Iris pigment epithelial cell (primary cell): ENCODE measurements around the gene LTF.

Experiments
- DNase-seq: peaks from one replicate; pipeline ENCODE4 v3.0.0-alpha.2; 2011; ENCODE audit warnings: low read depth

The LTF gene

DNA sequence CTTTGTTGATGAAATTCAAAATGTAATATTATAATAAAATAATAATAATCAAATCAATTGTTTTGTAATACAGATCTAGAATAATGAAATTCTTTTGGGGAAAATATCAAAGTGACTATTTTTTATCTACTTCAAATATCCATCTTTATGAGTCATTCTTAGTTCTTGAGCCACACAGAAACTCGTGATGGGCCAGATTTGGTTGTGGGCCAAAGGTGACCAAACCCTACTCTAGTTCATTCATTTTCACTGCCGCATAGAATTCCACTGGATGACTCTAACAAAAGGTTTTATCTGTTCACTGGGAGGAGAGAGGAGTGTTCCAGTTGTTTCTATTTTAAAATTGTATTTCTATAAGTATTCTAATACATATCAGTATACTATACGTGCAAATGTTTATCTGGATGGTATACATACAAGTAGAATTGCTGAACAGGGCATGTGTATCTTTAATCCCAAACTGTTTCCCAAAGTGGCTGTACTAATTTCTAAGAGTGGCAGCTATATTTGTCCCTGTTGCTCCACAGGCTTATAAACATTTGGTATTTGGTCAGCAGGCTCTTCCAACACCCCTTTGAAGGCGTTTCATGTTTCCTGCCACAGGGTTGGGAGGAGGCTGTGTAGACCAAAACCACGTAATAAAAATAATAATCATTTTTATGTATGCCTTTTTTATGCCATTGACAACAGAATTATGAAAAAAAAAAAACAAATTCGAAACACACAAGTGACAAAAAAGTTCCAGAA is 25.8 kb upstream of the LTF start:
- peak; percentile 64 for DNase-seq

DNA sequence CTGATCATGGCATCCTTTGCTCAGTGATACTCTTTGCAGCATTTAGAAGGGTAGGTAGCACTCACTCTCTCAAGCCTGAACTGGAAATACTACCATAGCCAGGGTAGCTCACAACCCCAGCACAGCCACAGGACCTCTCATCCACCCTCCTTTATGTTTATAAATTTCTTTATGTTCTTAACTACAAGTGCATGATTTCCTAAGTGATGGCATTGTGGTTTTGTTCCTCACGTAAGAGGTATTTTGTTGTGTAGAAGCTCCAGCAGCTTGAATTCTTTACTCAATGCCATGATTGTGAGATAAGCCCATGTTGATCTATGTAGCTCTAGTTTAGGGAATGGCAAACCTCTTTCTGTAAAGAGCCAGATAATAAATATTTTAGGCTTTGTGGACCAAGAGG is 25.2 kb upstream of the LTF start:
- peak; percentile 86 for DNase-seq

DNA sequence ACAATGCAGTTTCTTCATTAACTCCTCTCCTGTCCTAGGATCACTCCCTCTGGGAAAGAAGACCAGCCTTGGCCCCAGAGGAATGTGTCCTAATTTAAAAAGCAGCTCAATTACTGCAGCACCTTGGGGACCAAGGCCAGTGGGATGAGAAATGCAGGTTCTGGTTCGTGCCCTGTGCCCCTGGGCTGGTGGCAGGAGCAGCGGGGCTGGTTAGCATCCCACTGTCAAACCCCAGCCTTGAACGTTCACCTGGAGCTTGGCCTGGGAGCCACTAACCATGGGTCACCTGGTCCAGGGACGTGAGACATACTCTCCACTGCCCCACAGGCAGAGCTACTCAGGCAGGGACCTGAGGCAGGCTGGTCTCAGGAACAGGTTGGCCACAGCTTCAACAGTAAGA is 24.7 kb upstream of the LTF start:
- DNase-seq: no peak

DNA sequence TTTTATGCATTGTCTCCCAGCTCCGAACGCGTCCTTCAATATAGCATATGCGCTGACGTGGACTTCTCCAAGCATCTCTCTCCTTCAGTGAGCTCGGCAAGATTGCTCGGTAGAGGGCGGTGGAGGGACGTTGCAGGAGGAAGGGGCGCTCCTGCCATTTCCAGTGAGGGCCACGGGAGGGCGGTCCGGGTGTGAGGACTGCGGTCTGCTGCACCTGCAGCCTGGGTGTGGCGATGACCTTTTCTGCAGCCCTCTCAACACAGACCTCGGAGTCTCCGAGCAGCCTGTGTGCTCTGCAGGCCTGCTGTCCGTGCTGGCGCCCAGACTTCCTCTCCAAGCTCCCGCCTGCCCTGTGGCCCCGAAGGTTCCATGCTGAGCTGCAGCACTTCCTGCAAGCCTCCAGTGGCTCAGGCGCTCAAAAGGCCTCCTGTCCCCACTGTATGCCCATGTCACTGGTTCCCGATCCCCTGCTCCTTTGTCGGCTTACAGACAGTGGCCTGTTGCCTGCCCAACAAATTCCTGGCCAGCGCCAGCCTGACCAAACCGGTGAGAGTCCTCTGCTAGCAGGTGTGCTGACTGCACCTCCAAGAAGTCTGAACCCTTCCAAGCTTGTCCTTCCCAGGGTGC is 24.1 kb upstream of the LTF start:
- peak; percentile 89 for DNase-seq

DNA sequence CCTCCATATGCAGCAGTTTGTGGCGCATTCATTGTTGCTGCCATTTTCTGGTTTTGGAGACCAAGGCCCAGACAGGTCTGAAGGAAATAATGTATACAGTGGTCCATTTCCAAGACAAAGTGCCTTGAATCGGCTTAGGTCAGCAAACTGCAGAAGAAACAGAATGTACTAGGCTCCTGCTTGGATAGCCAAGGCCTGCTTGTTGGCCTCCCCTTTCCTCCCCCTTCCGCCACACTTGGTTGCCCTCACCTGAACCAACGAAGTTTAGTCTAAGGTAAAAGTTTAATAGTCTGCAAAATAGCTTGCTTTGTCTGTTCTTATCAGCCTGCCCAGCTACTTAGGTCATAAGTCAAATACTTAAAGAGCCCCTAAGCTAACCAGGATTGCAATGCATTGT is 21.1 kb upstream of the LTF start:
- no peak for DNase-seq

DNA sequence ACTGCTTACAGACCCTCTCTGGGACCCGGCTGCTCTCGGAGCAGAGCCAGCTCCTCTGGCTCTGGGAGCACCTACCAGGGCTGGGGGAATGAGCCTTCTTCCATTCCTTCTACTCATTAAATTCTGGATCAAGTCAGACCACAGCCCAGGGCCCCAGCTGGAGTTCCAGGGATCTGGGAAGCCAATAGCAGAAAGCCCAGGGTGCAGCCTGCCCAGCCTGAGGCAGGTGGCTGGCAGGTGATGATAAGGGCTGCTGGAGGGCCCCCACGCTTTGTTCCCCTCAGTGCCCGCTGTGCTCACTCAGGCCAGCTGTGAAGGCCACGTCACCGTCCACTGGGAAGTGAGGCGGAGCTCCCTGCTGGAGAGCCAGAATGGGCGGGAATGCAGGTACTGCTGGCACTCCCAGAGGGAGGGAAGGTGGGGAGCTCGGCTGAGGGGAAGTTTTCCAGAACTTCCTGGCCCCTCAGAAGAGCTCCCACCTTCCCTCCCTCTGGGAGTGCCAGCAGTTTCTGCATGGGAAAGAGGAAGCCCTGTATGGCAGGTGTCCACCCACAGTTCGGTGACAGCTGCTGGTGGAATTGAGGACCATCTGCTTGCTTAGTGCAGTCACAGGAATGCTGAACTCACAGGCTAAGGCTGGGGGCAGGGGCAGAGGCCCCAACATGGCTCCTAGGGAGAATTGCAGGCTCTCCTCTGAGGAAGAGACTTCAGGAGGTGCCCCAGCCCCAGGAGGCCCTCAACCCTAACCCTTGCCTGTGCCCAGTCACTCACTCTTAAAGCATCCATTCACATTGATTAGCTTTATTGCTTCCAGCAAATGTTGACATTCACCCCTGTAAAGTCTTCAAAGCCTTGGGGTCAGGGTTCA is 20.4 kb upstream of the LTF start:
- no peak for DNase-seq

DNA sequence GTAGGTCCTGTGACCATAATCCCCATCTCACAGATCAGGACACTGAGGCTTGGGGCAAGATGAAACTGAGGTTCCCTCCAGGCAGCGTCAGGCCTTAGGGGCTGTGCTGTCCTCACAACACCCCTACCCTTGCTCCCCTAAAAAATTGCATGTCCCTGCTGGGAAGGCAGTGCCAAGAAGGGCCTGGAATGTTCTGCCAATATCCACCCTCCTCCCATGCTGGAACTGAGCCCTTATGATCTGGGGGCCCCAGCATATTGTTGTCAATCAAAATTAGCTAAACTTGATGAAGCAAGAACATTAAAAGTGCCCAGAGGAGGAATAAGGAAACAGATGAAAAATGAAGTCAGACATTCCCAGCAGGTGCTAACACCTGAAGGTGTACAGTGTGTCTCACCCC is 19.7 kb upstream of the LTF start:
- DNase-seq: no peak

DNA sequence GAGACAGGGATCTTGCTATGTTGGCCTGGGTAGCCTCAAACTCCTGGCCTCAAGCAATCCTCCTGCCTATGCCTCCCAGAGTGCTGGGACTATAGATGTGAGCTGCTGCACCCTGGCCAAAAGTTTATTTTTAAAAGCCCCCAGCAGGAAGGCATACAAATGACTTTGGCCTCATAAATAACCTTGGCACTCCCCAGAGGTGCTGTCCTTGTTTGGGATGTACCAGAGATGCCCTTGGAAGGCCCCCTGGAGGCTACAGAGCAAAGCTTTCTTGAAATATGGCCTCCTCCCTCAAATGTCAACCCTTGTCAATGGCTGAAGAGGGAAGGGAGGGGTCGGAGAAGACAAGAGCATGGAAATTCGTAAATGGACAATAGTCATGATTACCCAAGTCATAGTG is 19.1 kb upstream of the LTF start:
- DNase-seq: no peak

DNA sequence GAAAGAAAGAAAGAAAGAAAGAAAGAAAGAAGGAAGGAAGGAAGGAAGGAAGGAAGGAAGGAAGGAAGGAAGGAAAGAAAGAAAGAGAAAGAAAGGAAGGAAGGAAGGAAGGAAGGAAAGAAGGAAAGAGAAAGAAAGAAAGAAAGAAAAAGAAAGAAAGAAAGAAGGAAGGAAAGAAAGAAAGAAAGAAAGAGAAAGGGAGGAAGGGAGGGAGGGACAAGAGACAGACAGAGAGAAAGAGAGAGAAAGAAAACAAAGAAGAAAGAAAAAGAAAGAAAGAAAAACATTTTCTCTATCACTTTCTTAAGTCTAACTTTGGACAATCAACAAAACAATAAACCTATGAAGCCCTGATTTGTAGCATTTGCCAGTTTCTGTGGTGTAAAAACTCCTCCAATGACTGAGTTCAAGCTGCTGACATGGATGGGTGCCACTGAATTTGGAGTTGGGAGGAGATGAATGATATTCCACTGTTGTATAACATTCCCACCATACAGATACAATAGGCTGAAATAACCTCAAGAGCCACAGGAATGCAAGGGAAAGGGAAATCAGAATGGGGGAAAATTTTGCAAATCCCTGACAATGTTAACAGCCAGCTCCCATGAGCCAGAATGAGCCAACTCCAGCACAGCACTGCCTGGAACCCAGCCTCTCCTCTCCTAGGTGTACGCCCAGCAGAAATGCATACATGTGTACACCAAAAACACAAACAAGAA is 18.1 kb upstream of the LTF start:
- DNase-seq: no peak

DNA sequence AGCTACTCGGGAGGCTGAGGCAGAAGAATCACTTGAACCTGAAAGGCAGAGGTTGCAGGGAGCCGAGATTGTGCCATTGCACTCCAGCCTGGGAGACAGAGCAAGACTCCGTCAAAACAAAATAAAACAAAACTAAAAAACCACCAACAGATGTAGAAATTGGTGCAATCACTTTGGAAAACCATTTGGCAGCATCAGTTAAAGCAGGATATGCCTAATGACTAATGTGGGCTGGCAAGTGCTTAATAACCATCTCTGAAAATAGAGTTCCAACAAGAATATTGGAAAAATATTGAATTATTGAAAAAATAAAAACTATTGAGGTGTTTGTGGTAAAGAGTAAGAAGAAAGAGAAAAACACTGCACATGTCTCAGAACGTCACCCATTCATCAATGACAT is 16.9 kb upstream of the LTF start:
- DNase-seq: no peak

DNA sequence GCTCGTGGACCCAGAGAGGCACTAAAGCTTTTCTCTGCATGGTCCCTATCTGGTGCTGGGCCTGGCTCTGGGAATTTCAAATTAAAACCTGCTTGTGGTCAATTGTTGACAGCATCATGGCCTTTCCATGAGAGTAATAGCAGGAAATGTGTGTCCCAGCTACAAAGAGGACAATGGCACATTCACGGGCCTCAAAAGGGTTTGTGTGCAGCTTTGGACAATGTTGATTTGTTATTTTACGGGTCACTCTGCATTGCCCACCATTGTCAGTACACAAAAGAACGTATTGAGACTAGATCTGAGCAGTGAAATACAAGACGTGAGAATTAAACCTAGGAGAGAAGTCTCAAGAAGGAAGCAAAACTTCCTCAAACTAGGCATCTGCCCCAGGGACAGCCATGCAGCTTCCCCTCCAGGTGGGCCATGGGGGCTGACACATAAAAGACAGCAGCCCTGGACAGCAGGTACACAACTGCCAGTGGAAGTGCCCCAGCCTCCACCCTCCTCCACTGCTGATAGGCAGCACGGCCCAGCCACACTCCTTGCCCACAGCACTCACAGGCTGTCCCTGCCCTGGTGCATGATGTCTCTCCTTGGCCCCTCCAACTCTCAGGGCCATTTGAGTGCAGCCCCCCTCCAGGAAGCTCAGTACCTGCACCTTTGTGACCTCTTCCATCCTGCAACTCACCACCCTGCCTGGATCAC is 15.9 kb upstream of the LTF start:
- DNase-seq: no peak

DNA sequence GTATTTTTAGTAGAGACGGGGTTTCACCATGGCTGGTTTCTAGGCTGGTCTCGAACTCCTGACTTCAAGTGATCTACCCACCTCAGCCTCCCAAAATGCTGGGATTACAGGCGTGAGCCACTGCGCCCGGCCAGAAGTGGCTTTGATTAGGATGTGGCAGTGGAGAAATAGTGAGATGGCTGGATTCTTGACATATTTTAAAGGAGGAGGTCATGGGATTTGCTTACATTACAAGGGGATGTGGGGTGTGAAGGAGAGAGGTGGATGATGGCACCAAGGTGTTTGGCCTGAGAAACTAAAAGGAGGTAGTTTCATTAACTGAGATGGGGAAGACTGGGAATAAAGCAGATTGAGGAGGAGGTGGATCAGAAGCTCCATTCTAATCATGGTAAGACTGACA is 15.0 kb upstream of the LTF start:
- DNase-seq: no peak

DNA sequence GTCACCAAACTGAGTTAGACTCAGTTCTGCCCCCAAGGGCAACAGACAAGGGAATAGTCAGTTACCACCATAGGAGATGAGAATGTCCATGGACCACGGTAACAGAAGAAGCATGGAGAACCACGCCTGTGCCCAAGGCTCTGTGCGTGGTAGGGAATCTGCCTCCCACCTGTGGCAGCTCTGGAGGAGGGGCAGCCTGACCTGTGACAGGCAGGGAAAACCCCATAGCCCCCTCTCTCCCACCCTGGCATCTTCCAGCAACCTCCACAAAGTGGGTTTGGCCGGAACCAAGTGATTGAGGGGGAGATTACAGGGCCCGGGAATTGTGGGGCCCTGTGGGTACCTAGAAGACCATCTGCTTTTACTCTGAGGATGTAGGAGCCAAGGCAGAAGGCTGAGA is 14.3 kb upstream of the LTF start:
- no peak for DNase-seq

DNA sequence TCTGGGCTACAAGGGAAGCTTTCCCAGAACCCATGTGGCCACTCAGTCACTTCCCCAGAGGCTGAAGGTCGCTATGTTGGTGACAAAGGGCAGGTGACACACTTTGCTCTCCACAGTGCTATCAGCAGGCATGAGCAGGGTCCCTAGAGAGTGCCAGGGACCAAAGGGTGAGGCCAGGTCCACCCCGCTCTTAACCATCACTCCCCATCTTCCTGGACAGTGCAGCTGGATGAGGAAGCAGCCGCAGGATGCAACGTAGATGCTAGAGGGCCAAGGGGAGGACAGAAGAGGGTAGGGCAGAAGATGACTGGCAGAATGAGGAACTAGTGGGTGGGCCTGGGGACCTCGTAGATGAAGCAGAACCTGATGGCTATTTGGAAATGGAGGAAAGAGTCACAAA is 13.6 kb upstream of the LTF start:
- DNase-seq: no peak

DNA sequence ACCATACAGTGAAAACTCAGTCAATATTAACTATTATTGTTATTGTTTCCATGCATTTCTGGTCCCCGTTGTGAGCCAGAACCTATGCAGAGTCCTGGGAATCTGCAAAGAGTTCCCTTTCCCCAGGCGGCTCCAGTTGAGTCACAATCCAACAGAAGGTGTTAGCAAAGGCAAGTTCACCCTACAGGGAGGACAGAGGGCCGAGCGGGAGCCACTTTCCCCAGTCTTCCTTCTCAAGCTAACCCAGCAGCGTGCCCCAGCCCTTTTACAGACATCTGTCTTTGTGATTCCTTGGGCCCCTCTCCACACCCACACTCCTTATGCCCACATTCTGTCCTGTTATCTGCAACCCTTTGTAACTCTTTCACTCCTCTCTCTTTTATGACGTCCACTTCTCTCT is 13.1 kb upstream of the LTF start:
- DNase-seq: no peak

DNA sequence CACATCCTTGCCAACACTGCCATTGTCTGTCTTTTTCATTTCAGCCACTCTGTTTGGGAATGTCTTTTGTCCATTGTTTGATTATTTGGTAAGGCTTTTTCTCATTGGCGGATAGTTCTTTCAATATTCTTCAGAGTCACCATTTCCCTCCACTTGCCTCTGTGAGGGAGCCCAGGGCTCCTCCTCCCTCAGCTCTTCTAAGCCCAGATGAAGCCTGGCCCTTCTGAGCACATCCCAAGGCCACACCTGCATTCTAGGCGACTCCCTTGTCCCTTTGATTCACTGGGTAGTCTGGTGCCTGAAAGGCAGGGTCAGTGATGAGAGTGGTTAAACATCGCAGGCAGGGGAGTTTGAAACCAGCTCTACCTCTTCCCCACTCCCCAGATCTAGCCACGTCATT is 12.4 kb upstream of the LTF start:
- no peak for DNase-seq

DNA sequence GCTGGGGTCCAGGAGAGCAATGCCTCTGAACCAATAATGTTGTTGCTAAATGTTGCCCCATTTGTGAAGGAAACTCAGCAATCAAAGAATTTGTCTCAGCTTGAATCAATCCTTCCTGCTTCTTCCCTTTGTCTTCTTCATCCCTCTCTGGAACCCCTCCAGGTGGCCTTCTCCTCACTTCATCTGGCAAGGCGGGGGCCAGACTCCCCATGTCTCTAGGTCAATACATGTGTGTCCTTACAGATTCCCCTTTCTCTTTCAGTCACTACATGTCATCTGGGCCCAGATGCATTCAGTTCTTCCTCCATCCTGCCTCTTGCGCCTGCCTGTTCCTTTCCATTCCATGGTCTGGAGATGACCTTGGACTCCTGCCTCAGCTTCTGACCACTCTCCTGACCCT is 8.0 kb upstream of the LTF start:
- no peak for DNase-seq

DNA sequence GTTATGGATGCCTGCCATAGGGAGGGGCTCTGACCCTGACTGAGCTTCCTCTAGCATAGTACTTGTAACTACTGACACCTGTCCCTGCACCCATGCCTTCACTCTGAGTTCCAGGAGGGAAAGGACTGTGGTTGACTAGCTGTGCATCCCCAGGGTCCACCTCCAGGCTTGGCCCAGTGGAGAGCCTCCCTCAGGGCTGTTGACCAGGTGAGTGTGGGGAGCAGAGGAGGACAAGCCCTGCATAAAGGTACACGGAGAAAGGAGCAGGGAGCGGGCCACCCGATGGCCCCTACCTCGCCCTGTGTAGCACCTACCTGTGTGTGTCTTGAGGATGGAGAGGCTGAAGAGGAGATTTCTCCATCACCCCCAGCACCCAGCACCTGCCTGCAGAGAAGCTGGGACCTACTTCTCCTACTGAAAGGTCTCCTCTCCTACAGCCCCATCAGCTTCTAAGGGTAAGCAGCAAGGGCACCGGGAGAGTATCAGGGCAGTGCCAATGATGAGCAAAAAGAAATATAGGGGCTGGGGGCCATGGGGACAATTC is 6.7 kb upstream of the LTF start:
- no peak for DNase-seq

DNA sequence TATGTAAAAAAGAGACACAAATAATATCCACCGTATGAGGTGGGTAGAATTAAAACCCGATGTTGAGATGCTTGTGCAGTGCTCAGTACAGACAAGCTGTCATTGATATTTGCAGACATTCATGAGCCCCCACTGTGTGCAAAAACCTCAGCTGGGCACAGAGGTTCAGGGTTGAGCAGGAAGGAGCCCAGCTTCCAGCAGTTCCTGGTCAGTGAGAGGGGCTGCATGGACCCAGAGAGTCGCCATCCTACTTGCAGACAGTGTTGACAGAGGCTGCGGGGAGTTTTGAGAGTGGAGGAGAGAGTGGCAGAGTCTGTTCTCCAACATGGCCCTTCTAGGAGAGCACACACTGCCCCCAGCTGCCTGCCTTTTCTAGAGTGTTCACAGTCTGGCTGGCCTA is 6.1 kb upstream of the LTF start:
- DNase-seq: no peak

DNA sequence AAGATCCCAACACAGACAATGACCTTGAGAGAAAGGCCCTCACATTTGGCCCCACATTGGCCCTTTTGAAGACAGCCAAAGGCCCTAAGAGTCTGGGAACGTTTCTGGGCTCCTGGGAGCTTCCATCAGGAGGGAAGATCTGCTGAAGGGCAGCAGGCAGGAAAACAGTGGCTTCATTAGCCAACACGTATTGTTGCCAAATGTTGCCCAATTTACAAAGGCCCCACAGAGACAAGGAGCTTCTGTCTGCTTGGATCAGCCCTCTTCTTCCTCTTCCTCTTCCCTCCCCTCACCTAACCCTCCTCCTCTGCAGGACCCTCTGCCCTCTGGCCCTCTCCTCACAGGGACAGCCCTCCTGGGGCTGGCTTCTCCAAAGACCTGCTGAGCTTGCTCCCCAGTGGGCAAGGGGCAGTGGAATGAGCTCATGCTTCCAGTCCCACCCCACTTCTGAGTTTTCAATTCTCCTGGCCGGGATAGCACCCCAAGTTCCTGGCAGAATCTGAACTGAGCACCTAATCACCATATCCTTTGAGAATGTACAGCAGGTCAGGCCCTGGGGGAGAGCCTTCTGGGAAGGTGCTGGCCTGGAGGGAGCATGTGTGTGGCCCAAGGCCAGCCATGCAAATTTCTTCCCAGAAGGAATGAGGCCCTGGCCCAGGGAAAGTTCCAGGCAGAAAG is 5.1 kb upstream of the LTF start:
- DNase-seq: no peak
